ENCODE results near the gene CIBAR2.

CIBAR2 gene

DNA sequence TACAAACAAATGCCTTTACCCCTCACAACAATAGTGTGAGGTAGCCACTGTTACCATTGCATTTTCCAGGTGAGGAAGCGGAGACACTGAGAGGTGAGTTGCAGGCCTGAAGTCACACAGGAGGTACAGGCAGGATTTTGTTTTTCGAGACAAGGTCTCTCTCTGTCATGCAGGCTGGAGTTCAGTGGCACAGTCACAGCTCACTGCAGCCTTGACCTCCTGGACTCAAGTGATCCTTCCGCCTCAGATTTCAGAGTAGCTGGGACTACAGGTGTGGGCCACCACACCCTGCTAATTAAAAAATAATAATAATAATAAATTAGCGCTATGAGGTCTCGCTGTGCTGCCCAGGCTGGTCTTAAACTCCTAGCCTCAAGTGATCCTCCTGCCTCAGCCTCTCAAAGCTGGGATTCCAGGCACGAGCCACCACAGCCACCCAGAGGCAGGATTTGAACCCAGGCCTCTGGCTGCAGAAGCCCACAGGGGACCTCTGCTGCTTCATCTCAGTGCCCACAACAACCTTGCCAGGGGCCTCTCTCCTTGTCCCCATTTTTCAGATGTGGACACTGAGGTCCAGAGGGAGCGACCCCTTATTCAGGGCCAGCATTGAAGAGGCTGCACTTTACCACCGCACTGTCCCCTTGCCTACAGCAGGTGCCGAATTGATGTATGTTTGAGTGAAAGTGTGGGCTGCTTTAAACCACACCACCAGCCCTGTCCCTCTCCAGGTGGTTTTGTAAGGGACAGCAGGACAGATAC is 16.0 kb upstream of the CIBAR2 start:
- Histone ChIP-seq H2BK120ac (ENCODE audit: low read depth, low read length) (no peak overlapping the region), H2AK5ac (ENCODE audit: low read length, severe bottlenecking) (peak overlapping the region; percentile 62), H3K4me2 (ENCODE audit: low read length, poor library complexity, severe bottlenecking) (no peak overlapping the region), H4K91ac (ENCODE audit: low read length) (peak overlapping the region; percentile 58), H2BK5ac (ENCODE audit: low read depth, low read length, poor library complexity, severe bottlenecking) (no peak overlapping the region), H3K9ac (ENCODE audit: low read length) (no peak overlapping the region), H3K27ac (ENCODE audit: low read length, poor library complexity, severe bottlenecking) (no peak overlapping the region), H3K79me1 (replicated peaks; ENCODE audit: low read length, poor library complexity, severe bottlenecking) (no peaks in the 10 kb centered on the region), H3K4me1 (ENCODE audit: control insufficient read depth, insufficient read depth, low read depth, low read length) (peaks cover 30% of the 10 kb centered on the region), H3K9me3 (ENCODE audit: control insufficient read depth, low read length) (no peaks in the 10 kb centered on the region), H4K8ac (ENCODE audit: low read length) (peak overlapping the region; percentile 83), H2AFZ (ENCODE audit: low read depth, low read length) (no peak overlapping the region), H2BK12ac (ENCODE audit: low read length in 2 of 2) (peak overlapping the region in 1 of 2 experiments; percentile 61), H3K14ac (ENCODE audit: low read length in 2 of 2) (no peak overlapping the region), H3K18ac (ENCODE audit: low read depth in 1 of 2, low read length in 2 of 2) (peak overlapping the region in 1 of 2 experiments; percentile 50), H3K23ac (ENCODE audit: low read length in 2 of 2) (no peak overlapping the region), H3K4me3 (ENCODE audit: insufficient read depth in 1 of 2, low read depth in 1 of 2, low read length in 2 of 2) (no peak overlapping the region), H3K4ac (ENCODE audit: low read depth in 1 of 2, low read length in 2 of 2) (no peak overlapping the region), H3K27me3 (ENCODE audit: control insufficient read depth in 1 of 2, insufficient read depth in 1 of 2, low read length in 2 of 2) (no peaks in the 10 kb centered on the region), H3K36me3 (ENCODE audit: control insufficient read depth in 1 of 2, insufficient read depth in 2 of 2, low read depth in 1 of 2, low read length in 2 of 2) (no peaks in the 10 kb centered on the region), H2BK15ac (ENCODE audit: low read depth, poor library complexity, severe bottlenecking) (no peak overlapping the region)
- WGBS = 88% methylated on average over 8 of the region's 9 CpGs
- DNase-seq = no peak

GRCh38 chr16:85127379-85127723 is 15.1 kb upstream of the CIBAR2 start:
- H3K14ac ChIP-seq (ENCODE audit: low read length in 2 of 2) = peak overlapping the region in 1 of 2 experiments; percentile 18
- WGBS = 86% methylated on average over 2 of the region's 3 CpGs

DNA sequence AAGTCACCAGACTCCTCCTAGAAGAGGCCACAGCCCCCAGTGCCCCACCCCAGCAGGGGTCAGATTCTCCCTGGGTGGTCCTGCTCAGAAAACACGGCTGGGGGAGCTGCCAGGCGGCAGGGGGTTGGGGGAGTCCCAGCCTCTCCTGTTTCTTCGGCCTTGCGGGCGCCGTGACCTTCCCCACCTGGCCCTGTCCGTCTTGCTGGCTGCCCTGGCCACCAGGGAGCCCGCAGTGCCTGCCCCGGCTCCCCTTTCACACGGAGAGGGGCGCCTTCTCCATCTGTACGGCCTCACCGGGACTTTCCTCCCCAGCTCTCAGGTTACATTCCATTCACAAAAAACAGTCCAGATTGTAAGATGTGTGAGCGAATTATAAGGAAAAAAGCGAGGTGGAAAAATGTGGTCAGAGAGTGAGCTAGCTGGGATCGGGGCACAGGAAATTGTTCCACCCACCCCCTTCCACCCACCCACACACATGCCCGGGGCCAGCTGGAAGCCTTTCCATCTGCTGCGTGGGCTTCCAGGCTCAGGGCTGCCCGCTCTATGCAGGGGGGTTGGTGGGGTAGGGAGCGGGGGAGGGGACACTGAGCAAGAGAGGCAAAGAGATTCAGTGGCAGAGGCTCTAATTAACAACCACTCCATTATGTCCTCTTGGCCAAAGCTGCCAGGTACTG is 14.6 kb upstream of the CIBAR2 start:
- DNase-seq = peak; percentile 89

More at GRCh38 chr16:85127379-85127723, 15.1 kb upstream of the CIBAR2 start:
- peaks cover 30% of the 10 kb centered on the region for H3K4me1 ChIP-seq (ENCODE audit: control insufficient read depth, insufficient read depth, low read depth, low read length)
- H3K4me2 ChIP-seq (ENCODE audit: low read length, poor library complexity, severe bottlenecking) = no peak overlapping the region
- peak overlapping the region; percentile 6 for H2BK120ac ChIP-seq (ENCODE audit: low read depth, low read length)
- no peak overlapping the region for H3K9ac ChIP-seq (ENCODE audit: low read length)
- H2BK15ac ChIP-seq (ENCODE audit: low read depth, poor library complexity, severe bottlenecking) = no peak overlapping the region
- peak overlapping the region in 1 of 2 experiments; percentile 84 for H3K18ac ChIP-seq (ENCODE audit: low read depth in 1 of 2, low read length in 2 of 2)
- H2AFZ ChIP-seq (ENCODE audit: low read depth, low read length) = no peak overlapping the region
- no peak for DNase-seq
- H3K27ac ChIP-seq (ENCODE audit: low read length, poor library complexity, severe bottlenecking) = peak overlapping the region; percentile 76
- H3K4me3 ChIP-seq (ENCODE audit: insufficient read depth in 1 of 2, low read depth in 1 of 2, low read length in 2 of 2) = no peak overlapping the region
- H3K23ac ChIP-seq (ENCODE audit: low read length in 2 of 2) = no peak overlapping the region
- no peaks in the 10 kb centered on the region for H3K9me3 ChIP-seq (ENCODE audit: control insufficient read depth, low read length)
- H3K36me3 ChIP-seq (ENCODE audit: control insufficient read depth in 1 of 2, insufficient read depth in 2 of 2, low read depth in 1 of 2, low read length in 2 of 2) = no peaks in the 10 kb centered on the region
- no peak overlapping the region for H4K91ac ChIP-seq (ENCODE audit: low read length)
- H3K4ac ChIP-seq (ENCODE audit: low read depth in 1 of 2, low read length in 2 of 2) = peak overlapping the region in 1 of 2 experiments; percentile 71
- H2BK5ac ChIP-seq (ENCODE audit: low read depth, low read length, poor library complexity, severe bottlenecking) = no peak overlapping the region
- H3K27me3 ChIP-seq (ENCODE audit: control insufficient read depth in 1 of 2, insufficient read depth in 1 of 2, low read length in 2 of 2) = no peaks in the 10 kb centered on the region
- no peak overlapping the region for H2AK5ac ChIP-seq (ENCODE audit: low read length, severe bottlenecking)
- no peak overlapping the region for H4K8ac ChIP-seq (ENCODE audit: low read length)
- no peaks in the 10 kb centered on the region for H3K79me1 ChIP-seq (replicated peaks; ENCODE audit: low read length, poor library complexity, severe bottlenecking)
- H2BK12ac ChIP-seq (ENCODE audit: low read length in 2 of 2) = peak overlapping the region in 1 of 2 experiments; percentile 97

GRCh38 chr16:85126394-85126704 is 14.1 kb upstream of the CIBAR2 start:
- Histone ChIP-seq H3K4ac (ENCODE audit: low read depth in 1 of 2, low read length in 2 of 2) (peak overlapping the region; percentile 75 to 85), H3K4me3 (ENCODE audit: insufficient read depth in 1 of 2, low read depth in 1 of 2, low read length in 2 of 2) (no peak overlapping the region), H3K14ac (ENCODE audit: low read length in 2 of 2) (peak overlapping the region in 1 of 2 experiments; percentile 68), H2BK12ac (ENCODE audit: low read length in 2 of 2) (peak overlapping the region; percentile 51 to 87), H2BK5ac (ENCODE audit: low read depth, low read length, poor library complexity, severe bottlenecking) (peak overlapping the region; percentile 81), H3K36me3 (ENCODE audit: control insufficient read depth in 1 of 2, insufficient read depth in 2 of 2, low read depth in 1 of 2, low read length in 2 of 2) (no peaks in the 10 kb centered on the region), H2AFZ (ENCODE audit: low read depth, low read length) (no peak overlapping the region), H4K91ac (ENCODE audit: low read length) (peak overlapping the region; percentile 75), H3K4me1 (ENCODE audit: control insufficient read depth, insufficient read depth, low read depth, low read length) (peaks cover 30% of the 10 kb centered on the region), H4K8ac (ENCODE audit: low read length) (peak overlapping the region; percentile 89), H2BK15ac (ENCODE audit: low read depth, poor library complexity, severe bottlenecking) (no peak overlapping the region), H3K79me1 (replicated peaks; ENCODE audit: low read length, poor library complexity, severe bottlenecking) (no peaks in the 10 kb centered on the region), H3K23ac (ENCODE audit: low read length in 2 of 2) (no peak overlapping the region), H3K18ac (ENCODE audit: low read depth in 1 of 2, low read length in 2 of 2) (peak overlapping the region; percentile 49 to 67), H3K4me2 (ENCODE audit: low read length, poor library complexity, severe bottlenecking) (no peak overlapping the region), H2BK120ac (ENCODE audit: low read depth, low read length) (peak overlapping the region; percentile 83), H2AK5ac (ENCODE audit: low read length, severe bottlenecking) (peak overlapping the region; percentile 14), H3K27me3 (ENCODE audit: control insufficient read depth in 1 of 2, insufficient read depth in 1 of 2, low read length in 2 of 2) (no peaks in the 10 kb centered on the region), H3K9ac (ENCODE audit: low read length) (peak overlapping the region; percentile 71), H3K27ac (ENCODE audit: low read length, poor library complexity, severe bottlenecking) (peak overlapping the region; percentile 76), H3K9me3 (ENCODE audit: control insufficient read depth, low read length) (no peaks in the 10 kb centered on the region)
- WGBS = 73% methylated on average over 12 of the region's 12 CpGs
- no peak for DNase-seq

More for the DNA sequence above, 14.6 kb upstream of the CIBAR2 start:
- H3K36me3 ChIP-seq (ENCODE audit: control insufficient read depth in 1 of 2, insufficient read depth in 2 of 2, low read depth in 1 of 2, low read length in 2 of 2) = no peaks in the 10 kb centered on the region
- peak overlapping the region; percentile 20 for H3K4me2 ChIP-seq (ENCODE audit: low read length, poor library complexity, severe bottlenecking)
- H4K91ac ChIP-seq (ENCODE audit: low read length) = peak overlapping the region; percentile 30
- H3K14ac ChIP-seq (ENCODE audit: low read length in 2 of 2) = peak overlapping the region in 1 of 2 experiments; percentile 18
- H3K18ac ChIP-seq (ENCODE audit: low read depth in 1 of 2, low read length in 2 of 2) = peak overlapping the region; percentile 49 to 84
- peak overlapping the region; percentile 71 for H3K9ac ChIP-seq (ENCODE audit: low read length)
- H3K27ac ChIP-seq (ENCODE audit: low read length, poor library complexity, severe bottlenecking) = peak overlapping the region; percentile 76
- H2BK15ac ChIP-seq (ENCODE audit: low read depth, poor library complexity, severe bottlenecking) = peak overlapping the region; percentile 96
- H2BK12ac ChIP-seq (ENCODE audit: low read length in 2 of 2) = peak overlapping the region; percentile 51 to 97
- H3K4ac ChIP-seq (ENCODE audit: low read depth in 1 of 2, low read length in 2 of 2) = peak overlapping the region; percentile 75 to 85
- no peaks in the 10 kb centered on the region for H3K27me3 ChIP-seq (ENCODE audit: control insufficient read depth in 1 of 2, insufficient read depth in 1 of 2, low read length in 2 of 2)
- H2BK5ac ChIP-seq (ENCODE audit: low read depth, low read length, poor library complexity, severe bottlenecking) = peak overlapping the region; percentile 81
- no peaks in the 10 kb centered on the region for H3K9me3 ChIP-seq (ENCODE audit: control insufficient read depth, low read length)
- H3K4me1 ChIP-seq (ENCODE audit: control insufficient read depth, insufficient read depth, low read depth, low read length) = peaks cover 30% of the 10 kb centered on the region
- H2AK5ac ChIP-seq (ENCODE audit: low read length, severe bottlenecking) = peak overlapping the region; percentile 14
- peak overlapping the region; percentile 89 for H4K8ac ChIP-seq (ENCODE audit: low read length)
- H3K79me1 ChIP-seq (replicated peaks; ENCODE audit: low read length, poor library complexity, severe bottlenecking) = no peaks in the 10 kb centered on the region
- peak overlapping the region; percentile 83 for H2BK120ac ChIP-seq (ENCODE audit: low read depth, low read length)
- H2AFZ ChIP-seq (ENCODE audit: low read depth, low read length) = peak overlapping the region; percentile 54
- no peak overlapping the region for H3K23ac ChIP-seq (ENCODE audit: low read length in 2 of 2)
- H3K4me3 ChIP-seq (ENCODE audit: insufficient read depth in 1 of 2, low read depth in 1 of 2, low read length in 2 of 2) = no peak overlapping the region
- 26% methylated on average over 6 of the region's 20 CpGs for WGBS
